ENCODE results near the gene UBR4.
"Not testable (repeated sequence)": the region's sequence is repeated elsewhere in the genome, so short reads cannot be mapped to it uniquely, and the experiment has no call there.

UBR4 gene

DNA sequence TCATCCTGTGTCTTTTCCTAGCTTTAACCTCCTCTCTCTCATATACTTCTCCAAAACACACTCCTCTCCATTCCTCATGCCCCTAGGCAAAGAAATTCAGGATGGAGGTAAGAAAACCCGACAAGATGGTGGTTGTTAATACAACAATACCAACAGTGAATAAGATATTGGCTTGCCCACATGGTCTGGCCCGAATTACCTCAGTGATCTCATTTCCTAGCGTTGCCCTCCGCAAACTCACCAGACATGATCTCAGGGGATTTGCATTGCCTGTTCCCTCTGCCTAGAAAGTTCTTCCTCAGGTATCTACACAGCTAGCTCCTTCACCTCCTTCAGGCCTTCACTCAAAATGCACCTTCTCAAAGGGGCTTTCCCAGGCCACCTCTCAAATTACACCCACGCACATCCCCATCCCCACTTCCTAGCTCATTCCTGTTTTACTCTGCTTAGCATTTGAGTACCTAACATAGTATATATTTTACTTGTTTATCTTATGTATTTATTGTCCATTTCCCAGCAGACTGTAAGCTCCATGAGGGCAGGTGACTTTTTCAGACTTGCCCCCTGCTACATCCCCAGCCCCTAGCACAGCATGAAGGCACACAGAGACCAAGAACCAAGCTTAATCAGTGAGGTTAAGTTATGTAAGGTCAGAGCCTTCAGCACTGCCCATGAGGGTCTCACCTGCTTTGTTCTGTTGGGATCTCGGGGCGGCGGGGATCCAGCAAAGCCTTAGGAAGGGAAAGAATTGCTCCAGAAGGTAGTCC is 10.2 kb upstream of the UBR4 start:
- DNase-seq (ENCODE audit: low read depth) = no peak

DNA sequence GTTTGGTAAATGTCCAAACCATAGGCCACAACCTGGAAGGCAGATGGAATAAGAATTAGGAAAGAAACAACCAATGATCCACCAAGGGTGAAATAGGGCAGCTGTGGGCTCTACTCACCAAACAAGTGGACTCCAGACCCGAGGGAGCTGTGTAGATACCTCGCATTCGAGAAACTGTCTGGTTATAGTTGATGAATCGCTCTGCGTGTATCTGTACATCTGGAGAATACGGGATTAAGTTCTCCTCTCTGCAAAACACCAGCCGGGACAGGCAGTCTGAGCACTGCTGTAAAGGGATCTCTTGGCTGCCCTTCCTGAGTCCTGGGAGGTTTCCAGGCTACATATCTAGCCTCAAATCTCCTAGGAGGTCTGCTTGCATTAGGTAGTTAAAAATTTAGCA is 9.4 kb upstream of the UBR4 start:
- no peak for DNase-seq (ENCODE audit: low read depth)

DNA sequence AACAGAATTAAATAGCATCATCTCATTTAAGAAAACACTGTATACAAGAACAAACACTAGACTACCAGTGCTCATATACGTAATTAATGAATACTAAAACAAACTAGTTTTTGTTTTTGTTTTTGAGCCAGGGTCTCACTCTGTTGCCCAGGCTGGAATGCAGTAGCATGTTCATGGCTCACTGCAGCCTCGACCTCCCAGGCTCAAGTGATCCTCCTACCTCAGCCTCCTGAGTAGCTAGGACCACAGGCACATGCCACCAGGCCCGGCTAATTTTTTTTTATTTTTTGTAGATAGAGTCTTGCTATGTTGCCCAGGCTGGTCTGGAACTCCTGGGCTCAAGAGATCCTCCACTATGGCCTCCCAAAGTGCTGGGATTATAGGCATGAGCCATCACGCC is 6.5 kb upstream of the UBR4 start:
- DNase-seq (ENCODE audit: low read depth) = not testable (repeated sequence)

DNA sequence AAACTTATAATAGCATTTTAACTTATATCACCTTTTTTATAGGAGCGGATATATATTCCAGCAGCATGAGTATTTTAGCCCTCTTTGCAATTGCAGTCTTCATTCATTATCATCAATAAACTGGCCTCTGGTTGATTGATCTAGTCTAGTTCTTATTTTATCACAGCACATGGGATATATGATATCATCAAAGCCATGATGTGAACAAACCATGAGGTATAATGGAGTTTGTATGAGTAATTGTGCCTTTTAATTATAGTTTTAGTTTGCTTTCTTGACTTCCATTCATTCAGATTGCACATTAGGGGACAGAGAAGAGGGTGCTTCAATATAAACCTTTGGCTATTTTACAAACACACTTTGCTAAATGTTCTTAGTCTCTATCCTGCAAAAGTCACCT is 3.5 kb upstream of the UBR4 start:
- no peak for DNase-seq (ENCODE audit: low read depth)

DNA sequence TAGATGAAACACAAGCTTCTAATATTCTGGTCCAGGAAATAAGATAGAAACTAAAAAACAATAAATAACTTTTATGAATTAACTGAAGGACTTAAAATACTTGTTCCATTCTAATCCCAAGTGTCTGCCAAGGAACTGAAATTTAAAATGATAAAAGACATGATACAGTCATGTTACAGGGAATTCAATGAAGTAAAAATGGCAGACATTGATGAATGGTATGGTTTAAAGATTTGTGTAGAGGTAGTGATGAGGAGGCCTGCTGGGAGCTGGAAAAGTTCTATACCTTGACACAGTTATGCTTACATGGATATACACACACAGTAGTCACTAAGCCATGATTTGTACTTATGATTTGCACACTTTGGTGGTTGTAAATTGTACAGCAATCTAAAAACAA is 2.1 kb upstream of the UBR4 start:
- DNase-seq (ENCODE audit: low read depth) = no peak

- no peak for DNase-seq (ENCODE audit: low read depth)
Measured at GRCh38 chr1:19210772-19211549, 895 bp upstream of the UBR4 start.

GRCh38 chr1:19209439-19209989 is 552 bp downstream of the UBR4 start:
- DNase-seq (ENCODE audit: low read depth) = peak; percentile 56

DNA sequence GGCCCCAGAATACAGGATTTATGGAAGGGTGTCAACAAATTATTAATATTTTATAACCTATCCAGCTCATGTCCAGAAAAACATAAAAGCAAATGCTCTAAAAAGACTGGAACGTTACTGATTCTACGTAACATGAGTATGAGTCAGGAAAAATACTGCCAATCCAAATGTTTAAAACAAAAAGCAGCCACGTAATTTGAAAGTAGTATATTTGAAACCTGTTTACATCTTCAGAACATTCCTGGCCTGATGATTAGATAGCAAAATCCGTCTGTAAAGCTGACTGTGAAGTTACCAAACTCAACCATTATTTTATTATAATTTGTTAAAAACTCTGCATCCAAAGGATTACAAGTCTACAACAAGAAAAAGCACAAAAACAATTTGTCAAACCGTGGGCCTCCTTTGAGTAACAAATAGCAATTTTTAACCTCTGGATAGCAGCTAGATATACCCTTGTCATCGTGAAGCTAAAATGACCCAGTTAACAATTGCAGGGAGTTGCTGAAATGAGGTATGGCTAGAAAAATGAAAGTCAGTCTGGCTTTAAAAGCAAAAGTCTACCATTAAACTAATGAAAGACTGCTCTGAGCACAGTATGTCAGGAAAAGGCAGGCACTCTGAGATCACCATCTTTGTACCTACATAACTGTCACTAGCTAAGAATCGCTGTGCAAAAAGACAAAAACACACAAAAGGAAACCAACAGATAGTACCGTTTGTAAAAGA is 1.2 kb downstream of the UBR4 start:
- no peak for DNase-seq (ENCODE audit: low read depth)

- DNase-seq (ENCODE audit: low read depth) = peak; percentile 80
Measured at GRCh38 chr1:19206947-19207346, 3.1 kb downstream of the UBR4 start.

DNA sequence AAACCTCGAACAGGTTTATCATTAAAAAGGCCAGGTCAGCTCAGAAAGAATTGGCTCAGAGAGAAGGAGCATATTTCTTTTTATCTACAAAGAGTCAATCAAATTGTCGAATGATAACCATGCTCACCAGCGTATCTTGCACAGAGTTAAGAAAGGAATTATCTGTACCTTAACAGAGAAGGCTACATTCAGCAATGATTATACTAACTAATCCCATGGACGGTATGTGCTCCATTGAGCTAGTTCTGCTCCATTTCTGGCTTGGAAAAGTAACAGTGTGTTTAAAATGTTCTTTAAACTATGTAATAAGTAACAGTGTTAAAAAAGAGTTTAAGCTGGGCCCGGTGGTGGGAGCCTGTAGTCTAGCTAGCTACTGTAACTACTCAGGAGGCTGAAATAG is 4.2 kb downstream of the UBR4 start:
- DNase-seq (ENCODE audit: low read depth) = no peak

- DNase-seq (ENCODE audit: low read depth) = no peak
Measured at GRCh38 chr1:19205403-19205802, 4.7 kb downstream of the UBR4 start.

- DNase-seq (ENCODE audit: low read depth) = no peak
Measured at GRCh38 chr1:19204446-19205266, 5.4 kb downstream of the UBR4 start.

DNA sequence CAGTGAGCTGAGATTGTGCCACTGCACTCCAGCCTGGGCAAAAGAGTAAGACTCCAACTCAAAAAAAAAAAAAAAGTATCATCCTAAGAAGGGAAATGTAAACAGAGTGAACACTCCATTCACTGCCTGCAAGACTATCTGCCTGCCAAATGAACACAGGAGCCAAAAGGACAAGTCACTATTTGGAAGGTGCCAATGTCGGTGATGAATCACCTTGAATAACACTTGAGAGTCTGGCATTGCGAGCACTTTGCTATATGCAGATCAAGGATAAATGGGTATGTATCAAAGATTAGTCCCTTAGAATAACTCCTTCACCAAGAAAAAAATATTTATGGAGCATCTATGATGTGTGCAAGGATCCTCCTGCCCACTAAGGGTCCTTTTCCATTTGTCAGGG is 6.6 kb downstream of the UBR4 start:
- no peak for DNase-seq (ENCODE audit: low read depth)

- DNase-seq (ENCODE audit: low read depth) = no peak
Measured at GRCh38 chr1:19202396-19202795, 7.7 kb downstream of the UBR4 start.

- no peak for DNase-seq (ENCODE audit: low read depth)
Measured at GRCh38 chr1:19199969-19200604, 10.0 kb downstream of the UBR4 start.

DNA sequence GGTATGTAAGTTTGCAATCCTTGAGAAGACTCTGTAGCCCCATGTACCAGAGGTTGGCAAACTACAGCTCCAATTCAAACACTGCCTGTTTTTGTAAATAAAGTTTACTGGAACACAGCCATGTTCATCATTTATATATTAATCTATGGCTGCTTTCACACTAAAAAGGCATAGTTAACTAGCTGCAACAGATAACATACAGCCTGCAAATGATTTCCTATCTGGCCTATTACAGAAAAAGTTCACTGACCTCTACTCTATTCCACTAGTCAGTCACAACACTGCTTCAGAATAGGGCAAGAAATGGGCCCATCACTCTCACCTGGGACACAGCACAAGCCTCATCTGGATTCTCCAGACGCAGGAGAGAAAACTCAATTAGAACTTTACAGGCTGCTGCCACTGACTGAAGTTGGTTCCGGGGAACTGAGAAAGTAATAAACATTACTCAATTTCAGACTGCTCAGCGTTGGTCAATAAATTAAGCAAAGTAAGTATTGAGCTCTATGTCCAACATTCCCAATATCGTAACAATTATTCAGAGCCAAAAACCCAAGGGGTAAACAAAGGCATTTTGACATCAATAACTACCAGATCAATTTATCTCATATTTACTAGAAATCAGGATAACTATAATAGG is 10.6 kb downstream of the UBR4 start:
- DNase-seq (ENCODE audit: low read depth) = no peak

DNA sequence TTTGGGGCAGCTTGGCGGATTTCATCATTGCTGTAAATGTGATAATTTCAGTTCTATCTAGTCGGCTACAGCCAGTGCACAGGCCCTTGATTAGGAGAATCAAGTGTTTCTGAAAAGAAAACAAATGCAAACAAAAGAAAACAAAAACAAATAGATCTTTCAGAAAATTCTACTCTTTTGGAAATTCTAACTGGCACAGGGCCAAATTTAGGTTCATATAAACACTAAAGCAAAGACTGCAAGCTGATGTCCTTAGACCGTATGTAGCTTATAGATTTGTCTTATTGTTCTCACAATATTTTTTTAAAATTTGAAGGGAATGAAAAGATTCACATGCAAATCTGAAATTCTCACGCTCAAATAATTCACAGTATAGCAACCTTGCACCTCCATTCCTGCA is 11.2 kb downstream of the UBR4 start:
- DNase-seq (ENCODE audit: low read depth) = no peak

- DNase-seq (ENCODE audit: low read depth) = no peak
Measured at GRCh38 chr1:19197845-19198244, 12.2 kb downstream of the UBR4 start.

- DNase-seq (ENCODE audit: low read depth) = no peak
Measured at GRCh38 chr1:19196331-19196730, 13.7 kb downstream of the UBR4 start.

DNA sequence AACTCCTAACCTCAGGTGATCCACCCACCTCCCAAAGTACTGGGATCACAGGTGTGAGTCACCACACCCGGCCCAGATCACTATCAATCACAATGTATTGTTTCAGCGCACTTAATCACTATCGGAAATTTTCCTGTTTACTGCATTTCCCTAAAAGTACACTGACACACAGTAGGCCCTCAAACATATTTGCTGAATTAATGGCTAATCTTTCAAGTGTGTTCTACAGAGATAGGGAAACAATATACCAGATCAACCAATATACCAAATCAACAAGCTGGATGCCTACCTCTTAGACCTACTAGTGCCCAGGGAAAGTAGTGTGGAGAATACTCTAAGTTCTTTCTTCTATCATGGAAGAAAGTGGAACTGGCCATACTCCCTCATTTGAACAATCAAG is 17.1 kb downstream of the UBR4 start:
- DNase-seq (ENCODE audit: low read depth) = no peak

- DNase-seq (ENCODE audit: low read depth) = no peak
Measured at GRCh38 chr1:19191811-19192210, 18.3 kb downstream of the UBR4 start.

Data from CMK (cell line).